Stimulated activated CD4-positive, alpha-beta T cell treated with anti-CD3 and anti-CD28 coated beads, Interleukin-1b, Interleukin-23, amount 100 ng/mL, for 24 hours (primary cell): ENCODE results near the gene MAP3K19.
"Not testable (repeated sequence)": the region's sequence is repeated elsewhere in the genome, so short reads cannot be mapped to it uniquely, and the experiment has no call there.

Experiments used
- DNase-seq, 4 experiments: peaks; one replicate each; pipeline ENCODE4 v3.0.0-alpha.2; 2020; ENCODE audit warnings: low read depth in 4 of 4, low spot score in 1 of 4

The MAP3K19 gene

DNA sequence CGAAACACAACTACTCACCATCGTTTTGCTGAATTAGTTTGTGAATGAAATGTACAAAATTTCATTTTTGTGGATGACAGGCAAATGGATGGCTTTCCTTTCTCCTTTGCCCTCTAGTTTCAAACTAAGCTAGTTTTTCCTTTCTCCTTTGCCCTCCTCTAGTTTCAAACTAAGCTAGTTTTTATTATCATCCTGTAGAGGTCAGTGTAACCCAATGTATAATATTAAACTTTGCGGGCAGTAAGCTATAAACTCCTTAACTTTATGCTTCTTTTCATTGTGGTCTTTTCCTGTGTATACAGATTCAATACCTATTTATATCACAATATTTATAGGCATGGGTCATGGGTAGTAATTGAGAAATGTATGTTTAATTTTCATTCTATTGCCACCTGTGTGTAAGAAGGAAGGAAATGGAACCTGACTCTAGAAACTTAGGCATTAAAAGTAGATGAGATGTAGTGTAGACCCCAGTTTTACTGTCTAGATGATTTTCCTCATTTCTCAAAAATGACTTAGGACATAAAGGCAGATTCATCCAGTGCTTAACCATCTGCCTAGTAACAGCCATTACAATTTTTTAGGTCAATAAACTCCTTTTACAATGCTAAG lies 58.1 kb downstream of the MAP3K19 start:
- DNase-seq, result no peak

DNA sequence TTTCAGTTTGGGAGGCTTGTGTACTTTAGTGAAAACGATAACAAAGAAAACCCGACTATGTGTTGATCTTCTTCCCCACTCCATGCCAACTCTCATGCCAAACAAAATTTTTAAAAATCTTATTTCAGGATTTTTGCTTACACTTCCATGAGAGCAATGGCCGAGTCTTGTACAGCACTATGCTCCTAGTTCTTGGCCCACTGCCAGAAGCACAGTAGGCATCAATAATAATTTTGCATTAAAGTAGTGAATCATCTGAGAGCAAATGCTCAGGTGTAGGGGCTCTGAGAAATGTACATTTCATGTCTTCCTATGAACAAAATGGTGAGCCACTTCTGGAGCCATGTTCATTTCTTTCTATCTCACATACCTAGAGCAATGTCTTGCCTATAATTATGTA lies 62.2 kb downstream of the MAP3K19 start:
- no peak for DNase-seq

DNA sequence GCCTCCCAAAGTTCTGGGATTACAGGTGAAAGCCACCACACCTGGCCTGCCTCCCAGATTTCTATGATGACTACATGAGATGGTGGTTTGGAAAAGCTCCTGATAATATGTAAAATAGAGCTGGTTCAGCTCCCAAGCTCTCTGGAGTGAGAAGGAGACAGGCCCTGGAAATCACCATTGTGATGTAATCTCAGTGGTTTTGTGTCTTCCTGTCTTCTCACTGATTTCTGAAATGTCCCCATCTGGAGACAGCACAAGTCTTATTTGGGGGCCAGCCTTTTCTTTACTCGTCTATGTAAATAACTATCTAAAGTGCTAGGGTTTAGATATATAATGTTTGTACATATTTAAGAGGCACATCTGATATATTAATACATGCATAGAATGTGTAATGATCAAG lies 64.6 kb downstream of the MAP3K19 start:
- no peak for DNase-seq

DNA sequence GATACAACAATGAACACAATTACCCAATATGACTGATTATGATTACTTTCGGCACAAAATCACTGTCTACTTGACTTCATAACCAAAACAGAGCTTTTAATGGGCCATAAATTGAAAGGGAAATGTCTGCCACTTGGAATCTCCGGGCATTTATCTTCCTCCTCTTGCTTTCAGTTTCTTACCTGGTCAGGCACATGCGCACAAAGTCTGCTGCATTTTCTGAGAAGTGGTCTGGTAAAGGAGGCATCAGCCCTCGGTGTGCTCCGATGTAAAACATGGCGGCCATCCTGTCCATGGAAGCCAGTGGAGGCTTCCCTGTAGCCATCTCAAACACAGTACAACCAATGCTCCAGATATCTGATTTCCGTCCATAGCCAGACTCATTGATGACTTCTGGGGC lies 66.6 kb downstream of the MAP3K19 start:
- DNase-seq, result no peak

DNA sequence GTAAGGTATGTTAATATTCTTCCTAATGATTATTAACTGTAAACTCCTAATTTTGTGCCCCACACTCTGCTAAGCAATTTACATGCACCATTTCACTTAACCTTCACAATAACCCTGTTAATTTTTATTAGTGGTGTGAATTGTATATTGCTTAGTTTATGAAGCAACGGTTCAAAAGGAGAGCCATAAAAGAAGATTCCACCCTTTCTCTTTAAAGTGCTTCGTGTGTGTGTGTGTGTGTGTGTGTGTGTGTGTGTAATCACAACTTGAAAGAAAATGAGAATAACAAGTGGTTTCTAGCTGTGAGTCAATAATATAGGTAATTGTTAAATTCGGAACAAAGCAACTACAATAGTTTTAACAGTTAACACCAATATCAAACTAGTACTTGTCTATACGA lies 68.0 kb downstream of the MAP3K19 start:
- no peak for DNase-seq

DNA sequence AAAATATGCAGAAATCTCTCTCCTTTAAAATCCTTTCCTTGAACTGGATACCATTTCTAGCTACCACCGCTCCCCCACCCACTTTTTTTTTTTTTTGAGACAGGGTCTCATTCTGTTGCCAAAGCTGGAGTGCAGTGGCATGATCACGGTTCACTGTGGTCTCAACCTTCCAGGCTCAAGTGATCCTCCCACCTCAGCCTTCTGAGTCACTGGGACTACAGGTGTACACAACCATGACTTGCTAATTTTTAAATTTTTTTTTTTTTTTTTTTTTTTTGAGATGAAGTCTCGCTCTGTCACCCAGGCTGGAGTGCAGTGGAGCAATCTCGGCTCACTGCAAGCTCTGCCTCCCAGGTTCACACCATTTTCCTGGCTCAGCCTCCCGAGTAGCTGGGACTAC lies 70.1 kb downstream of the MAP3K19 start:
- not testable (repeated sequence) for DNase-seq

DNA sequence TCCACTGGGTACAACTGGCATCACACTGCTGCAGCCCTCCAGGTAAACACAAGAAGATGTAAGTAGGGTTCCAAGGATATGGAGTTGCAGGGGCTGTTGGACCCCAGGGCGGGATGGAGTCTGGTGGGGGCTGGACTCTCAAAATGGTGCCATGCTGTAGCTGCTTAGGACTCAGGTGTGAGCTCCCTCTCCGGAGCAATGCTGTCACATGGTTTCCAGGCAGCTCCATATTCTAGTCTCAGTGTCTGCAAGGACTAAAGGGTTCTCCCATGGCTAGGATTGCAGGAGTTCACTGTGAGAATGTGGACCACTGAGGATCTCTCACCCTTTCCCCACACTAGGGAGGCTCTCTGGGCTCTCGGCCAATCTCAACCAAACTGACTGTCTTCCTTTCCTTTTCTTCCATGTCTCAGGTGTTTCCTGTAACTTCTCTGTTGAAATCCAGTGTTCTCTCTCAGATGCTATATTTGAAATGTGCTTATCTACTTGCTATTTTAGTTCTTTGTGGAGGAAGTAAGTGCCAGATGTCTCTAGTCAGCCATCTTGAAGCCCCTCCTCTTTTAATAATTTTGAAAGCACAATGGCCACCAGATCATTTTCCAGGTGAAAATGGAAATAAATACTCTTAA lies 71.1 kb downstream of the MAP3K19 start:
- DNase-seq, result no peak

DNA sequence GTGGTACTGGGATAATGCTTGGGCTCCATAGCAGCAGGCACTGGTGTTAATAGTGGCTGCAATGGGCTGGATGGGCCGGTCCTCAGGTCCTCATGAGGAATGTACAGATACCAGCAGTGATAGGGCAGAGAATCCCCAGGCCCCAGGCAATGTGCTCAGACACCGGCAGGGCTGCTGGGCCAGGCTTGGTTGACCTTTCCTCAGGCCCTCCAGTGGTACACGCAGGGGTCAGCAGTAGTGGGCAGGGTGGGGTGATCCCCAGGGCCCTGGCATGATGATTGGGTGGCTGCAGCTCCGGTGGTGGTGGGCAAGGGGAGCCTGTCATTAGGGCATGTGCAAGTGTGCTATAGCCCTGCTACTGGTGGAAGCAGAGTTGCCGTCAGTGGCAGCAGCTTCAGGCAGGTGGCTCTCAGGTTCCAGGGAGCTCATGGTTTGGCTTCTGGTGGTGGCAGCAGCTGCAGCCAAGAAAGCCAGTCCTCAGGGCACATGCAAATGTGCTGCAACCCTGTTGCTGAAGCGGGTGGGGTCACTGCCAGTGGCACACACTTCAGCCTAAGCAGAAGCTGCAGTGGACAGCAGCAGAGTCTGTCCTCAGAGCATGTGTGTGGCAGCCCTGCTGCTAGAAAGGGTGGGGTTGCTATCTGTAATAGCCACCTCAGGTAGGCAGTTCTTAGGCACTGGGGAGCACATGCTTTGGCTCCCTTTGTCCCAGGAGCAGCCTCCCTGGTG lies 71.8 kb downstream of the MAP3K19 start:
- DNase-seq, result no peak

DNA sequence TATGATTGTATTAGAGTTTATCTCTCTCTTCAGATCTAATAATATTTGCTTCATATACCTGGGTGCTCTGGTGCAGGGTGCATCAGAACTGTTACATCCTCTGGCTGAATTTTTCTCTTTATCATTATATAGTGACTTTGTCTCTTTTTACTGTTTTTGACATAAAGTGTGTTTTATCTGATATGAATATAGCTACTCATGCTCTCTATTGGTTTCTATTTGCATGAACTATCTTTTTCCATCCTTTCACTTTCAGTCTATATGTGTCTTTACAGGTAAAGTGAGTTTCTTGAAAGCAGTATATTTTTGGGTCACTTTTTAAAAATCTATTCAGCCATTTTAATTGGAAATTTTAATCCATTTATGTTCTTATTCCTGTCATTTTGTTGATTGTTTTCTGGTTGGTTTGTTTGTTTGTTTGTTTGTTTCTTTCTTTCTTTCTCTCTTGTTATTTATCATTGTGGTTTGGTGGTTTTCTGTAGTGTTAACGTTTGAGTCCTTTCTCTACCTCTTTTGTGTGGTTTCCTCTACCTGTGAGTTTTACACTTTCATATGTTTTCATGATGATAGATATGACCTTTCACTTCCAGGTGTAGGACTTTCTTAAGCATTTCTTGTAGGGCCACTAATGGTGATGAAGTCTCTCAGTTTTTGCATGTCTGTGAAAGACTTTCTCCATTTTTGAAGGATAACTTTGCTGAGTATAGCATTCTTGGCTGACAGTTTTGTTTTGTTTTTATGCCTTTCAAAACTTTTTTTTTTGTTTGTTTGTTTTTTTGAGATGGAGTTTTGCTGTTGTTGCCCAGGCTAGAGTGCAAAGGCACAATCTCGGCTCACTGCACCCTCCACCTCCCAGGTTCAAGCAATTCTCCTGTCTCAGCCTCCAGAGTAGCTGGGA lies 73.8 kb downstream of the MAP3K19 start:
- DNase-seq, result no peak

DNA sequence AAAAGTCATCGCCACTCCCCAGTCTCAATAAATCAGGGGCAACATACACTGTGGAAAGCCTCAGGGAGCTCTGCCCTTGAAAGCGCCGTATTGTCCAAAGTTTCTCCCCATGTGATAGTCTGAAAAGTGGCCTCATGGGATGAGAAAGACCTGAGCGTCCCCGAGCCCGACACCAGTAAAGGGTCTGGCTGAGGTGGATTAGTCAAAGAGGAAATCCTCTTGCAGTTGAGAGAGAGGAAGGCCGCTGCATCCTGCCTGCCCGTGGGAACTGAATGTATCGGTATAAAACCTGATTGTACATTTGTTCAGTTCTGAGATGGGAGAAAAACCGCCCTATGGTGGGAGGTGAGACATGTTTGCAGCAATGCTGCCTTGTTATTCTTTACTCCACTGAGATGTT lies 80.1 kb downstream of the MAP3K19 start:
- DNase-seq, result not testable (repeated sequence)

DNA sequence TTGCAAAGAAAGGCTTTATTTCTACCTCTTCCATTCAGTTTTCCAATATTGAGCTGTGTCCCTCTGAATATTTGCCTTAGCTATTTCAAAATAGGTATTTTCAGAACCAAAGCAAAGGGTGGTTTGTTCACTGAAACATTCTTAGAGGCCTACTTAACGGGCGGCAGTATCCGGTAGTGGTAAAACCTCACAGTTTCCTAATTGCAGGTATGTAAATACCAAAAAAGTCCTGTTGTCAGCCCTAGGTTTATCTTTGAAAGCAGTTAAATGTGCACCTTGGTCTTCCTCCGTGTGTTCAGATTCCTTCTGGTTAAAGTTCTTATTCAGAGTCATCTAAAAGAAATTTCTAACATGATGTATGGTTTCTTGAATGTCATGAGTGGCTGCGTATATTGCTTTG lies 89.8 kb downstream of the MAP3K19 start:
- DNase-seq, result no peak

DNA sequence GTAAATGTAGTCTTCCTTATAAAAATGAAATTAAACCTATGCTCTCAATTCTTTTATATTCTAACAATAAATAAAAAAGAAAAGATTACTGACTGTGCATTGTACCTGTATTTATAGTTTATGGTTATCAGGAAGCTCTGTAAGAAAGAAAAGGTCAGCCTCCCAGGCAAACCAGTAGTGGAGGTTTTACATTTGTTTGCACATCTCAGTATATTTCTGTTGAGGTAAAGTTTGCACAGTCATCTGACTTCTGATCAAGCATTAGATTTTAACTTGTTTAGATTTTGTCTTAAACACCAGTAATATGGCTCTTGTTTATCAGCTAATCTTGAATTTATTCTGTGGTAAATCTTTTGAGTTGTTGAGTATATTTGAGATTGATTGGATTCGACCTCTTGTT lies 91.5 kb downstream of the MAP3K19 start:
- DNase-seq, result no peak

DNA sequence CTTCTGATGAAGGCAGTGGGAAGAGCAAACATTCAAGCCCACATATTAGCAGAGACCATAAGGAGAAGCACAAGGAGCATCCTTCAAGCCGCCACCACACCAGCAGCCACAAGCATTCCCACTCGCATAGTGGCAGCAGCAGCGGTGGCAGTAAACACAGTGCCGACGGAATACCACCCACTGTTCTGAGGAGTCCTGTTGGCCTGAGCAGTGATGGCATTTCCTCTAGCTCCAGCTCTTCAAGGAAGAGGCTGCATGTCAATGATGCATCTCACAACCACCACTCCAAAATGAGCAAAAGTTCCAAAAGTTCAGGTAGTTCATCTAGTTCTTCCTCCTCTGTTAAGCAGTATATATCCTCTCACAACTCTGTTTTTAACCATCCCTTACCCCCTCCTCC lies 93.2 kb downstream of the MAP3K19 start:
- no peak for DNase-seq

DNA sequence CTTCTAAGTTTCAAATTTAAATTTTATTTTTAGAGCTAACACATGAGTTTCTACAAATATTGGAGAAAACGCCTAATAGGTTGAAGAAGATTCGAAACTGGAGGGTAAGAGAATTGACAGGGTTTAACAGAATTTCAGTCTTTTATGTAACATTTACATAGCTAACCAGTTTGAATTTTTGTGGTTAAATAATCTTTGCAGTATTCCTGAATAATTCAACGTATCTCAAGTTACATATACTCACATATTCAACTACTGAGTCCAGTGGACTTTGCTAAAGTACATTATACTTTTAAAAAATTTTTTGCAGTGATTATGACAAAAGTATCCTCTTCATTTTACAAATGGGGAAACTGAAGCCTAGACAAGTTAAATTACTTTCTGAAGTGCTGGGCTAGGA lies 94.6 kb downstream of the MAP3K19 start:
- DNase-seq, result no peak

DNA sequence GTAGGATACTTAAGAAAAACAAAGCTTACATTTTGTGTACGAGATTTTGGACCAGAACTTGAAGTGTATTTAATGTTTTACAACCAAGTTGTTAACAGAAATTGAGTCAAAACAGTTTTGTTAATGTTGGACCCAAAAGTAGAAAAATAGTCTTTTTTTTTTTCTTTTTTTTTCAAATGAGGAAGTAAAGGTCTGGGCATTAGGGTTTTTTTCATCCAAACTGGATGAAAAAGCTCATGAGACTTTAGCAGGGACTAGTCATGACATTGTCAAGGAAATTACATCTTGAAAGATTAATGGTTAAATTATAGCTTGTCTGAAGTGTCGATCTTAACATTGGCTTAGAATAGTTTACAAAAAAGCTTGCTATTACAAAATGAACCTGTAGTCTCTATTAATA lies 96.4 kb downstream of the MAP3K19 start:
- DNase-seq, result no peak

DNA sequence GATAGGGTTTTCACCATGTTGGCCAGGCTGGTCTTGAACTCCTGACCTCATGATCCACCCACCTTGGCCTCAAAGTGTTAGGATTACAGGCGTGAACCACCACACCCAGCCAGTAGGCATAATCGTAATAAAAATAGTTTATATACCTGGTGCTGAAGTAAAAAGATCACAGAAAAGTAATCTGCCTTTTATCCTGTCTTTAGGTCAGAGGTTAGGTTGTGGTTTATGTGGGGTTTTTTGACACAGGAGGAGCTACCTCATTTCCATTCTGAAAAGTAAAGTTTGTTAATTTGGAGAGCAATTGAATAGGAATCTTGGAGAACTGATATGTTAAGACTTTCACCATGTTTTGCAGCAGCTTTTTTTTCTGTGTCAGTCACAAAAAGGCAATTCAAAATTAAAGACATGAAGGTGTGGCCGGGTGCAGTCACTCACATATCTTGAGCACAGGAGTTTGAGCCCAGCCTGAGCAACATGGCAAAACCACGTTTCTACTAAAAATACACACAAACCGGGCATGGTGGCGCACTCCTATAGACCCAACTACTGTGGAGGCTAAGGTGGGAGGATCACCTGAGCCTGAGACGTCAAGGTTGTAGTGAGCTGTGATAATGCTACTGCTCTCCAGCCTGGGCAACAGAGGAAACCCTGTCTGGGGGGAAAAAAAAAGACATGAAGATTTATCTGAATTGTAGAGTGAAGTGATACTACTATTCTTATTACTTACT lies 97.1 kb downstream of the MAP3K19 start:
- no peak for DNase-seq

DNA sequence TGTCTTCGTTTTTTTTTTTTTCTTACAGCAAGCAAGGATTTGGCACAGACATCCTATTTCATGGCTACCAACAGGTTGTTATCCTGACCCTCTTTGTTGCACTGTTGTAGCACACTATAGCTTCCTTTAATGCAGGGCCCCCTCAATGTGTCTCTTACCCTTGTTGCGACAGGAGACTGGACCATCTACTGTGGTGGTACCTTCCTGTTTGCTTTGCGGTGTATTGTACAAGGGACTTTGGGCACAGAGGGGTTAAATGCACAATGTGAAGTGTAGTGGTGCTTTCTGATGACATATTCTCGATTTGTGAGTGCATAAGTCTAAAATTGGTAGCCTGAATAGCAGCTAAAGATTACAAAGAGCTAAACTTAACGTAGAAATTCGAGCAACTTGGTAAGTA lies 101.2 kb downstream of the MAP3K19 start:
- DNase-seq, result no peak

DNA sequence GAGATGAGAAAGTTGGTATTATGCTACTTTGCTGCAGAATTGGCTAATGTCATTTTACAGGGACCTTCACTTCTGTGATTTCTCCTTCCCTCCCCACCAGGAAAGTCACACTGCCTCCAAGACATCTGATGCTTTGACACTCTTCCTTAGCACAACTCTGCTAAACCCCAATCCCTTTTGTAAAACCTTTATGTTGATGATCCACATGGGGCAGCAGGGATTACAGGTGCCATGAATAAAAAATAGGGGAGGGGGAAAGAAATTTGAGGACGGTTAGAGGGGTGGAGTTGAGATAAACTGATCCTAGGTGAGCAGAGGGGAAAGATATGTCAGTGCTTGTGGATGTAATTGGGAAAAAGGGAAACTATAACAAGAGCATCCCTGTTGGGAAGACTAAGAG lies 102.3 kb downstream of the MAP3K19 start:
- DNase-seq, result no peak

DNA sequence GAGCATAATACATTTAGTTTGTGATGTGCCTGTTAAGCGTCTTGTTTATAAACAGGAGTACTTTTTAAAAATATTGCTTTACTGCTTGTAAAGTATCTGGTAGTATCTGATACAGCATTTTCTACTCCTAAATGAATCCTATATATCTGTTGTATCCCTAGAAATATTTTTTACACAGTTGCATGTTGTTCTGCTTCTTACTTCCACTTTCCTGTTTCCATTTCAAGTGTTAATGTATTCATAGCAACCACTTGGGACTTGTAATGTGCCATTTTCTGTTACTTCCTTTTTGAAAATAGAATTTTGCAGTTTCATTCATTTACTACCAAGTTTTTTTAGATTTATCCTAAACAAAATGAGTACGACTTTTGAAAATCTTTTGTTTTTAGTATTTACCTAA lies 103.7 kb downstream of the MAP3K19 start:
- DNase-seq, result no peak

DNA sequence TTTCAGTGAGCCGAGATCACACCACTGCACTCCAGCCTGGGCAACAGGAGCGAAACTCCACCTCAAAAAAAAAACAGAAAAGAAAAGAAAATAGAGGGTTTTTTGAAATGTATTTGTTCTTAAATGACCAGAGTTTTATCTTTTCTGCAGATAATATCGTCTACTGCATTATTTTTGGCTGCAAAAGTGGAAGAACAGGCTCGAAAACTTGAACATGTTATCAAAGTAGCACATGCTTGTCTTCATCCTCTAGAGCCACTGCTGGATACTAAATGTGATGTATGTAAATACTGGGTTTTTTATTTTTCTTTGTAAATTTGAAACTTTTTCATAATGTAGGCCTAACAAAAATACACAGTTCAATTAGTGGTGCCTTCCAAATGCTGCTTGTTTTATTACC lies 110.6 kb downstream of the MAP3K19 start:
- DNase-seq, result no peak

DNA sequence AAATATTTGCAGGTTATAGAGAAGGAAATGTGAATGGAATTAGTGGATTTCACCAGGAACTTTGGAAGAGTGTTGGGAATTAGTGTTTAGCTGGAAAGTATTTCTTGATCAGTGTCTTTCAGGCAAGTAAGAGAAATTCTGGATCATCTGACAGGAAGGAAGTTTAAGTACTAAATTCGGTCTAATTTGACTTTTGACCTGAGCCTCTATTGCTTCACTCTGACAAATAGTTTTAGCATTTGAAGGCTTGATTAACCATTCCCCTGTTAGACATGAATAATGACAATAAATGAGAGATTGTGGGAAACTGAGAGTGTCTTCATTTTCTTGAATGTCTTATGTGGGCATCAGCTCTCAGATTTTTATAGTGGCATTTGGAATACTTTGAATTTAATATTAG lies 112.6 kb downstream of the MAP3K19 start:
- no peak for DNase-seq
